Erythroblast (primary cell): Measurements from ENCODE around the gene SCN3A.
A peak's percentile ranks its signal among the peaks of the same experiment; 100 is the strongest.

Experiments
- DNase-seq, 2 experiments: peaks; one replicate each; lab custom pipeline; 2025; lab: John Stamatoyannopoulos, UW
- GATA1 ChIP-seq: IDR thresholded peaks from 2 replicates; pipeline ENCODE4 v1.6.1; 2011; ENCODE audit warnings: low read depth, mild to moderate bottlenecking, control low read depth, low read length, moderate library complexity
- POLR2A ChIP-seq: IDR thresholded peaks from 2 replicates; pipeline ENCODE4 v1.6.1; 2011; ENCODE audit warnings: mild to moderate bottlenecking, low read length

SCN3A gene

GRCh38 chr2:165113414-165113813 is 90.4 kb downstream of the SCN3A start:
- TF ChIP-seq POLR2A (no peak), GATA1 (no peak)
- DNase-seq: no peak

GRCh38 chr2:165112789-165113188 is 91.1 kb downstream of the SCN3A start:
- no peak for DNase-seq
- no peak for TF ChIP-seq GATA1
- no peak for TF ChIP-seq POLR2A

- TF ChIP-seq GATA1: no peak
- no peak for DNase-seq
These were observed 91.7 kb downstream of the SCN3A start for GRCh38 chr2:165112133-165112573.

GRCh38 chr2:165110394-165110793 is 93.5 kb downstream of the SCN3A start:
- DNase-seq: no peak
- TF ChIP-seq GATA1 (no peak), POLR2A (no peak)

- DNase-seq: no peak
- TF ChIP-seq GATA1 (no peak), POLR2A (no peak)
These were observed 93.9 kb downstream of the SCN3A start for GRCh38 chr2:165109915-165110314.

GRCh38 chr2:165105926-165106325 is 97.9 kb downstream of the SCN3A start:
- TF ChIP-seq GATA1 (no peak), POLR2A (no peak)
- no peak for DNase-seq

GRCh38 chr2:165087933-165088901 is 115.6 kb downstream of the SCN3A start:
- no peak for DNase-seq
- no peak for TF ChIP-seq POLR2A
- no peak for TF ChIP-seq GATA1

GRCh38 chr2:165086337-165086736 is 117.5 kb downstream of the SCN3A start:
- no peak for DNase-seq
- TF ChIP-seq GATA1 (no peak), POLR2A (no peak)

GRCh38 chr2:165083326-165083725 is 120.5 kb downstream of the SCN3A start:
- TF ChIP-seq GATA1: no peak
- TF ChIP-seq POLR2A: no peak
- DNase-seq: no peak

- TF ChIP-seq POLR2A: no peak
- TF ChIP-seq GATA1: no peak
- no peak for DNase-seq
These were observed 121.4 kb downstream of the SCN3A start for GRCh38 chr2:165082479-165082878.

GRCh38 chr2:165081276-165081675 is 122.6 kb downstream of the SCN3A start:
- DNase-seq: no peak
- TF ChIP-seq GATA1 (no peak), POLR2A (no peak)

GRCh38 chr2:165079432-165079831 is 124.4 kb downstream of the SCN3A start:
- no peak for TF ChIP-seq POLR2A
- TF ChIP-seq GATA1: no peak
- DNase-seq: no peak

- TF ChIP-seq GATA1 (no peak), POLR2A (no peak)
- no peak for DNase-seq
These were observed 124.9 kb downstream of the SCN3A start for GRCh38 chr2:165078913-165079312.

- DNase-seq: peak; percentile 5 to 35
- TF ChIP-seq GATA1: no peak
- TF ChIP-seq POLR2A: no peak
These were observed 129.0 kb downstream of the SCN3A start for GRCh38 chr2:165074884-165075283.
